Fibroblast of lung (primary cell): Measurements from ENCODE around the gene ENPP3. TPM values are rescaled to one million over a fixed set of nuclear protein-coding genes. Genes with fewer than 3 reads are reported as not detected.
A peak's percentile ranks its signal among the peaks of the same experiment; 100 is the strongest.

Experiments used
- DNase-seq, 2 donors: peaks; one replicate each; pipeline versions ENCODE4 v3.0.0 to v3.0.0-alpha.2; 2010; ENCODE audit warnings: low read depth in 2 of 2
- H2AFZ ChIP-seq: 2 replicates; pipeline ENCODE4 v1.5.1; 2012; ENCODE audit warnings: low read length, control low read depth, inconsistent platforms
- H3K27ac ChIP-seq: 2 replicates; pipeline ENCODE4 v1.5.1; 2011; ENCODE audit warnings: low read length, control low read depth; ENCODE audit not compliant: insufficient read depth
- H3K27me3 ChIP-seq: 2 replicates; pipeline ENCODE4 v1.5.1; 2011; ENCODE audit warnings: mild to moderate bottlenecking, low read length; ENCODE audit not compliant: control insufficient read depth, insufficient read depth
- H3K36me3 ChIP-seq: 2 replicates; pipeline ENCODE4 v1.5.1; 2011; ENCODE audit warnings: low read length; ENCODE audit not compliant: control insufficient read depth, insufficient read depth
- H3K4me1 ChIP-seq: 2 replicates; pipeline ENCODE4 v1.5.1; 2011; ENCODE audit warnings: low read length; ENCODE audit not compliant: control insufficient read depth, insufficient read depth; ENCODE audit errors: extremely low read depth
- H3K4me2 ChIP-seq: 2 replicates; pipeline ENCODE4 v1.5.1; 2011; ENCODE audit warnings: low read length, control low read depth; ENCODE audit not compliant: insufficient read depth; ENCODE audit errors: extremely low read depth
- H3K4me3 ChIP-seq, 4 experiments: fragments of 200-600 bp in 1 of 4; sonication (generic) in 1 of 4; replicated peaks in 1 of 4; 2 replicates each; pipeline ENCODE4 v1.5.1; 2011 to 2016; ENCODE audit warnings: low read length in 4 of 4, low read depth in 3 of 4, mild to moderate bottlenecking in 3 of 4, control low read depth in 2 of 4, inconsistent platforms in 1 of 4, mixed read lengths in 1 of 4; ENCODE audit not compliant: insufficient read depth in 1 of 4; ENCODE audit errors: control extremely low read depth in 1 of 4
- H3K79me2 ChIP-seq: 2 replicates; pipeline ENCODE4 v1.5.1; 2012; ENCODE audit warnings: mild to moderate bottlenecking, low read length, inconsistent platforms; ENCODE audit not compliant: control insufficient read depth, insufficient read depth
- H3K9ac ChIP-seq: 2 replicates; pipeline ENCODE4 v1.5.1; 2011; ENCODE audit warnings: mild to moderate bottlenecking, low read length, control low read depth; ENCODE audit not compliant: insufficient read depth
- H3K9me3 ChIP-seq: 2 replicates; pipeline ENCODE4 v1.5.1; 2012; ENCODE audit warnings: low read depth, low read length; ENCODE audit not compliant: control insufficient read depth, insufficient read depth
- H4K20me1 ChIP-seq: 2 replicates; pipeline ENCODE4 v1.5.1; 2011; ENCODE audit warnings: low read length; ENCODE audit not compliant: control insufficient read depth, insufficient read depth; ENCODE audit errors: extremely low read depth
- CTCF ChIP-seq, 2 donors: IDR thresholded peaks in 1 of 2; conservative IDR thresholded peaks in 1 of 2; 1 replicate in 1 of 2; 2 replicates in 1 of 2; pipeline ENCODE4 v1.5.1; 2011 to 2012; ENCODE audit warnings: low read length in 2 of 2, control low read depth in 1 of 2, inconsistent platforms in 1 of 2, low read depth in 1 of 2, mild to moderate bottlenecking in 1 of 2
- EZH2 ChIP-seq: IDR thresholded peaks from 2 replicates; pipeline ENCODE4 v1.5.1; 2012; ENCODE audit warnings: low read length, control low read depth, mild to moderate bottlenecking; ENCODE audit errors: missing control alignments
- polyA plus RNA-seq, 2 donors: library from polyadenylated mRNA; depleted of rRNA in 1 of 2; stranded (reverse) in 1 of 2; unstranded in 1 of 2; fragments of >200 nt; gene quantifications; 2 replicates each; pipeline ENCODE4 v1.2.1, GENCODE V29; 2011 to 2012; ENCODE audit warnings: missing spikeins in 1 of 2
- total RNA-seq: library from RNA; depleted of rRNA; stranded (reverse); fragments of >200 nt; gene quantifications from 2 replicates; pipeline ENCODE4 v1.2.1, GENCODE V29; 2014

Gene ENPP3
- total and polyA plus RNA-seq, 2 donors (not counting 1 experiment from before 2014, with no cell fraction given): 0.06 to 0.17 TPM

- Histone ChIP-seq H3K36me3 (no peaks in the 10 kb centered on the region), H2AFZ (no peak overlapping the region), H3K4me3 (no peak overlapping the region), H3K9me3 (no peaks in the 10 kb centered on the region), H3K79me2 (no peaks in the 10 kb centered on the region), H3K27ac (no peak overlapping the region), H3K27me3 (no peaks in the 10 kb centered on the region), H3K4me1 (no peaks in the 10 kb centered on the region), H3K4me2 (no peak overlapping the region), H3K9ac (no peak overlapping the region), H4K20me1 (no peaks in the 10 kb centered on the region)
- TF ChIP-seq CTCF (conservative IDR thresholded peaks at IDR 0.05 in 1 of 2, IDR thresholded peaks at IDR 0.05 in 1 of 2; ENCODE audit: low read depth in 1 of 2, low read length in 2 of 2) (no peak), EZH2 (no peak)
- no peak for DNase-seq
Observed at GRCh38 chr6:131646249-131646670, 9.2 kb downstream of the ENPP3 start.

- DNase-seq: no peak
Observed at GRCh38 chr6:131651782-131652181, 14.7 kb downstream of the ENPP3 start.

DNA sequence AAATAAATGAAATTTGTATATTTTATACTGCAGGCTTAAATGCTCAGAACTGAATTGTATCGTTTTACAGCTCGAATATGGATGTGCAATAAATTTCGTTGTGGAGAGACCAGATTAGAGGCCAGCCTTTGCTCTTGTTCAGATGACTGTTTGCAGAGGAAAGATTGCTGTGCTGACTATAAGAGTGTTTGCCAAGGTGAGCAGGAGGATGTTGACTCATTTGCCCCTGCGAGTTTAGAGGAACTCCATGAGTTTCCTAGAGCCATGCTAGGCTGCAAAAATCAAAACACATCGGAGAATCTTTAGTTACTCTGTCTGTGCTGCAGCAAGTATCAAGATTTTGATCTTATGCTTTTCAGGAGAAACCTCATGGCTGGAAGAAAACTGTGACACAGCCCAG, 15.4 kb downstream of the ENPP3 start:
- TF ChIP-seq EZH2 (no peak), CTCF (conservative IDR thresholded peaks at IDR 0.05 in 1 of 2, IDR thresholded peaks at IDR 0.05 in 1 of 2; ENCODE audit: low read depth in 1 of 2, low read length in 2 of 2) (no peak)
- Histone ChIP-seq H3K27ac (no peak overlapping the region), H2AFZ (no peak overlapping the region), H3K4me2 (no peak overlapping the region), H3K9me3 (no peaks in the 10 kb centered on the region), H3K36me3 (no peaks in the 10 kb centered on the region), H3K4me1 (no peaks in the 10 kb centered on the region), H3K9ac (no peak overlapping the region), H3K79me2 (no peaks in the 10 kb centered on the region), H3K4me3 (no peak overlapping the region), H4K20me1 (no peaks in the 10 kb centered on the region), H3K27me3 (no peaks in the 10 kb centered on the region)
- DNase-seq: peak in 1 of 2 donors; percentile 61

More at GRCh38 chr6:131651782-131652181, 14.7 kb downstream of the ENPP3 start:
- Histone ChIP-seq H3K9me3 (no peaks in the 10 kb centered on the region), H2AFZ (no peak overlapping the region), H3K4me3 (no peak overlapping the region), H4K20me1 (no peaks in the 10 kb centered on the region), H3K27ac (no peak overlapping the region), H3K79me2 (no peaks in the 10 kb centered on the region), H3K36me3 (no peaks in the 10 kb centered on the region), H3K27me3 (no peaks in the 10 kb centered on the region), H3K4me2 (no peak overlapping the region), H3K9ac (no peak overlapping the region), H3K4me1 (no peaks in the 10 kb centered on the region)
- TF ChIP-seq EZH2 (no peak), CTCF (conservative IDR thresholded peaks at IDR 0.05 in 1 of 2, IDR thresholded peaks at IDR 0.05 in 1 of 2; ENCODE audit: low read depth in 1 of 2, low read length in 2 of 2) (no peak)
